Right lobe of liver (tissue), 4 donors: ENCODE data around the gene NAA50.

Source experiments
- CTCF ChIP-seq, 4 donors: fragments of 200-600 bp in 3 of 4; fragments of 450-650 bp in 1 of 4; IDR thresholded peaks; one replicate each; pipeline versions ENCODE4 v1.5.1 to v1.8.0; 2016 to 2022; ENCODE audit warnings: antibody characterized with exemption in 4 of 4, mild to moderate bottlenecking in 2 of 4
- POLR2A ChIP-seq: fragments of 450-650 bp; IDR thresholded peaks from one replicate; pipeline ENCODE4 v1.6.1; 2017; ENCODE audit warnings: antibody characterized with exemption, mild to moderate bottlenecking
- donor health status: DM: no; HTN: no; CAD: no.
- donor health status: DM: no; HTN: no; CAD: no.
- donor health status: DM: no; HTN: yes; CAD: no.

- TF ChIP-seq CTCF (IDR thresholded peaks at IDR 0.05) (no peak), POLR2A (no peak)
Measured at GRCh38 chr3:113668015-113668414, 78.0 kb downstream of the NAA50 start.
